Mesendoderm (in vitro differentiated cells): ENCODE data around the gene GTSF1L.

ENCODE experiments used
- DNase-seq: peaks from one replicate; pipeline ENCODE4 v3.0.0; 2013
- H2AK5ac ChIP-seq: 2 replicates; pipeline ENCODE4 v1.6.1; 2013; ENCODE audit warnings: low read length, inconsistent platforms
- H2BK120ac ChIP-seq: 2 replicates; pipeline ENCODE4 v1.6.1; 2013; ENCODE audit warnings: low read depth, mild to moderate bottlenecking, low read length, moderate library complexity, mixed read lengths
- H2BK15ac ChIP-seq: replicated peaks from 2 replicates; pipeline ENCODE4 v1.6.1; 2013; ENCODE audit warnings: low read depth, mild to moderate bottlenecking, moderate library complexity
- H2BK5ac ChIP-seq: 2 replicates; pipeline ENCODE4 v1.6.1; 2013; ENCODE audit warnings: low read length, inconsistent platforms
- H3K18ac ChIP-seq: 2 replicates; pipeline ENCODE4 v1.6.1; 2013; ENCODE audit warnings: mild to moderate bottlenecking, low read length, mixed read lengths
- H3K23ac ChIP-seq: one replicate; pipeline ENCODE4 v1.6.1; 2013; ENCODE audit warnings: low read length
- H3K27ac ChIP-seq: 2 replicates; pipeline ENCODE4 v1.5.1; 2013; ENCODE audit warnings: low read depth, mild to moderate bottlenecking, inconsistent platforms, low read length, moderate library complexity
- H3K27me3 ChIP-seq: 2 replicates; pipeline ENCODE4 v1.6.1; 2013; ENCODE audit warnings: low read length, control low read depth, mild to moderate bottlenecking, inconsistent platforms; ENCODE audit not compliant: insufficient read depth, poor library complexity
- H3K36me3 ChIP-seq: 2 replicates; pipeline ENCODE4 v1.6.1; 2013; ENCODE audit warnings: low read length, inconsistent platforms; ENCODE audit not compliant: control insufficient read depth, insufficient read depth
- H3K4ac ChIP-seq: one replicate; pipeline ENCODE4 v1.6.1; 2013; ENCODE audit warnings: low read depth, mild to moderate bottlenecking, low read length, moderate library complexity
- H3K4me1 ChIP-seq: 2 replicates; pipeline ENCODE4 v1.6.1; 2013; ENCODE audit warnings: low read depth, low read length, inconsistent platforms; ENCODE audit not compliant: control insufficient read depth
- H3K4me2 ChIP-seq: 2 replicates; pipeline ENCODE4 v1.6.1; 2013; ENCODE audit warnings: low read length
- H3K4me3 ChIP-seq: 2 replicates; pipeline ENCODE4 v1.5.1; 2013; ENCODE audit warnings: mild to moderate bottlenecking, low read length
- H3K56ac ChIP-seq: one replicate; pipeline ENCODE4 v1.6.1; 2013; ENCODE audit warnings: low read length
- H3K79me1 ChIP-seq: 2 replicates; pipeline ENCODE4 v1.6.1; 2013; ENCODE audit warnings: low read length, inconsistent platforms
- H3K79me2 ChIP-seq: 2 replicates; pipeline ENCODE4 v1.6.1; 2013; ENCODE audit warnings: mild to moderate bottlenecking, low read length; ENCODE audit not compliant: control insufficient read depth, insufficient read depth
- H3K9ac ChIP-seq: 2 replicates; pipeline ENCODE4 v1.6.1; 2013; ENCODE audit warnings: low read length, inconsistent platforms
- H4K5ac ChIP-seq: one replicate; pipeline ENCODE4 v1.6.1; 2013; ENCODE audit warnings: low read length
- H4K8ac ChIP-seq: one replicate; pipeline ENCODE4 v1.6.1; 2013; ENCODE audit warnings: low read depth, mild to moderate bottlenecking, control low read depth, low read length, moderate library complexity
- WGBS: extraction: QIAGEN DNeasy Blood & Tissue Kit; methylation state at CpG from one replicate; pipeline ENCODE4 v1.1.7; 2013; ENCODE audit warnings: low lambda C conversion rate, missing lambda C conversion rate; ENCODE audit not compliant: insufficient coverage; ENCODE audit errors: extremely low coverage; 5-methylcytosine and 5-hydroxymethylcytosine counted together

Gene GTSF1L

GRCh38 chr20:43744151-43744611 is 17.4 kb upstream of the GTSF1L start:
- Histone ChIP-seq H3K27me3 (no peaks in the 10 kb centered on the region), H3K27ac (no peak overlapping the region), H3K79me2 (no peaks in the 10 kb centered on the region), H3K18ac (no peak overlapping the region), H3K4me2 (peak overlapping the region; percentile 5), H3K4me1 (peaks cover 22% of the 10 kb centered on the region), H4K5ac (no peak overlapping the region), H3K23ac (no peak overlapping the region), H2BK120ac (no peak overlapping the region), H2BK15ac (no peak overlapping the region), H3K56ac (peak overlapping the region; percentile 71), H3K36me3 (no peaks in the 10 kb centered on the region), H3K4ac (no peak overlapping the region), H3K9ac (peak overlapping the region; percentile 13), H2AK5ac (no peak overlapping the region), H3K79me1 (no peaks in the 10 kb centered on the region), H2BK5ac (peak overlapping the region; percentile 27), H4K8ac (no peak overlapping the region), H3K4me3 (no peak overlapping the region)
- no CpG with 5 or more reads among the region's 9 CpGs for WGBS
- DNase-seq = peak; percentile 81

DNA sequence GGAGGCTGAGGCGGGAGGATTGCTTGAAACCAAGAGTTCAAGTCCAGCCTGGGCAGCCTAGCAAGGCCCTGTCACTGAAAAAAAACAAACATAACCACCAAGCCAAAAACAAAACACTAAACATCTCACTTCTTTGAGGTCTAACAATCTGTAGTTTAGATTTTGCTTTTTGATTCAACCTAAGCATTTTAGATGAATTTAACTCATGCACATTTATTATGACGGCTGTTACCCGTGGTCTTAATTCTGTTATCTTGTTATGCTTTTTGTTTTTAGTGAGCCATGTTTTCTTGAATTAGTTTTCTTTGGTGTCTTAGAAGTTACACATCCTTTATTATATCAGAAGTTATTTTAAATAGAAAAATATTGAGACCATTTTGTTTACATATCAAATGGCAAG is 13.8 kb upstream of the GTSF1L start:
- no peak overlapping the region for H3K4me2 ChIP-seq
- H2AK5ac ChIP-seq = no peak overlapping the region
- no peak overlapping the region for H2BK15ac ChIP-seq
- H3K23ac ChIP-seq = no peak overlapping the region
- H3K9ac ChIP-seq = no peak overlapping the region
- no peaks in the 10 kb centered on the region for H3K79me1 ChIP-seq
- H2BK5ac ChIP-seq = no peak overlapping the region
- no peak for DNase-seq
- no peak overlapping the region for H4K8ac ChIP-seq
- H2BK120ac ChIP-seq = no peak overlapping the region
- no peaks in the 10 kb centered on the region for H3K79me2 ChIP-seq
- H3K56ac ChIP-seq = no peak overlapping the region
- no peak overlapping the region for H3K4me3 ChIP-seq
- H3K4ac ChIP-seq = no peak overlapping the region
- H3K4me1 ChIP-seq = peaks cover 13% of the 10 kb centered on the region
- no peak overlapping the region for H3K18ac ChIP-seq
- WGBS = no CpG with 5 or more reads among the region's 3 CpGs
- no peaks in the 10 kb centered on the region for H3K27me3 ChIP-seq
- no peak overlapping the region for H3K27ac ChIP-seq
- no peak overlapping the region for H4K5ac ChIP-seq
- H3K36me3 ChIP-seq = no peaks in the 10 kb centered on the region

- no peak overlapping the region for H3K18ac ChIP-seq
- H4K5ac ChIP-seq = no peak overlapping the region
- H3K4me3 ChIP-seq = no peak overlapping the region
- H3K79me1 ChIP-seq = no peaks in the 10 kb centered on the region
- H4K8ac ChIP-seq = no peak overlapping the region
- no peak overlapping the region for H3K56ac ChIP-seq
- no peaks in the 10 kb centered on the region for H3K27me3 ChIP-seq
- H2BK5ac ChIP-seq = no peak overlapping the region
- no peaks in the 10 kb centered on the region for H3K79me2 ChIP-seq
- H2AK5ac ChIP-seq = no peak overlapping the region
- H3K4me2 ChIP-seq = no peak overlapping the region
- no CpG with 5 or more reads among the region's 9 CpGs for WGBS
- no peak overlapping the region for H3K9ac ChIP-seq
- H3K23ac ChIP-seq = no peak overlapping the region
- H2BK15ac ChIP-seq = no peak overlapping the region
- no peak overlapping the region for H3K27ac ChIP-seq
- H2BK120ac ChIP-seq = no peak overlapping the region
- no peak overlapping the region for H3K4ac ChIP-seq
- no peaks in the 10 kb centered on the region for H3K36me3 ChIP-seq
- H3K4me1 ChIP-seq = peaks cover 7% of the 10 kb centered on the region
- no peak for DNase-seq
These were observed 12.4 kb upstream of the GTSF1L start for GRCh38 chr20:43739148-43739749.

- no peak overlapping the region for H2AK5ac ChIP-seq
- no peak overlapping the region for H3K4ac ChIP-seq
- H4K8ac ChIP-seq = no peak overlapping the region
- WGBS = no CpG with 5 or more reads among the region's 7 CpGs
- no peaks in the 10 kb centered on the region for H3K79me1 ChIP-seq
- H3K27me3 ChIP-seq = no peaks in the 10 kb centered on the region
- H3K27ac ChIP-seq = no peak overlapping the region
- no peak overlapping the region for H3K56ac ChIP-seq
- no peaks in the 10 kb centered on the region for H3K79me2 ChIP-seq
- no peak overlapping the region for H3K18ac ChIP-seq
- H3K4me2 ChIP-seq = no peak overlapping the region
- H3K36me3 ChIP-seq = no peaks in the 10 kb centered on the region
- H3K23ac ChIP-seq = no peak overlapping the region
- no peak for DNase-seq
- no peak overlapping the region for H2BK5ac ChIP-seq
- no peak overlapping the region for H3K9ac ChIP-seq
- H3K4me1 ChIP-seq = no peaks in the 10 kb centered on the region
- H3K4me3 ChIP-seq = no peak overlapping the region
- no peak overlapping the region for H2BK15ac ChIP-seq
- no peak overlapping the region for H2BK120ac ChIP-seq
- H4K5ac ChIP-seq = no peak overlapping the region
These were observed 11.1 kb upstream of the GTSF1L start for GRCh38 chr20:43737925-43738324.

DNA sequence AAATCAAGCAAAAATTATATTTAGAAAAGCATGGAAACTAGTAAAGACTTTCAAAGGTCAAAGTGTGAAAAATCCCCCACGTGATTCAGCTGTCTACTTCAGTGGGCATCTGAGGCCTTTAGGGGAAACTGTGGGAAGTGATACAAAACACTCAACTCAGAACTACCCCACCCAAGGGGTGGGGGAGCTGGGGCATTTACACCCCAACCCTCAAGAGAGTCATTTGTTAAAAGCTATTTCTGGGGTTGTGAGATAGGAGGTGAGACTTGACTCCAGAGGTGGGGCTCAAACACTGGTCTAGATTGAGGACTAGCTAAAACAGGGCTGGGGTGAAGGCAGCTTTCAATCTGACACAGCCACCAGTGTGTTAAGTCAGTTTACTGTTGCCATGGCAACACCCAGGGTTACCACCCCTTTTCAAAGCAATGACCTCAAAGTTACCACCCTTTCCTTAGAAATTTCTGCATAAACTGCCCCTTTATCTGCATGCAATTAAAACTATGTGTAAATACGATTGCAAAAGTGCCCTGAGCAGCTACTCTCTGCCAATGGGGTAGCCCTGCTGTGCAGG is 9.9 kb upstream of the GTSF1L start:
- H3K9ac ChIP-seq = no peak overlapping the region

DNA sequence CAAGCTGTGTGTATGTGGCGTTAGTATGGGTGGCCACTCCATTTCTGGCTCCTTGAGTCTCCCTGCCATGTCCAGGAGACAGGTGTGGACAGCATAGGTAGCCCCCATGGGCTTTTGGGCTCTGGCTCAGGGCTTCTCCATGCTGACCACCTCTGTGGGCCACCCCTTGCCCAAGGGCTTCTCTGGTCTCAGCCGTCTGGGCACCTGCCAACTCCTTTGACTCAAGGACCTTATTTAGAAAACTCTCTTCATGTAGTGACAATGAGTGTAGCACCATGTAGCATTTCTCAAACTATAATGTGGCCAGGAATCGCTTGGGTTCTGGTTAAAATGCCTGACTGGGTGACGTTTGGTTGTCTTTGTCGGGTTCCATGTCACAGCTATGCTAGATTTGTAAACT is 5.1 kb upstream of the GTSF1L start:
- Histone ChIP-seq H3K79me1 (no peaks in the 10 kb centered on the region), H4K5ac (no peak overlapping the region), H3K18ac (no peak overlapping the region), H3K4ac (no peak overlapping the region), H2BK5ac (peak overlapping the region; percentile 18), H3K4me1 (no peaks in the 10 kb centered on the region), H3K56ac (no peak overlapping the region), H3K4me3 (no peak overlapping the region), H2BK120ac (no peak overlapping the region), H3K36me3 (no peaks in the 10 kb centered on the region), H2AK5ac (no peak overlapping the region), H3K27me3 (no peaks in the 10 kb centered on the region), H3K23ac (no peak overlapping the region), H2BK15ac (no peak overlapping the region), H3K4me2 (no peak overlapping the region), H3K27ac (no peak overlapping the region), H3K9ac (no peak overlapping the region), H4K8ac (no peak overlapping the region), H3K79me2 (no peaks in the 10 kb centered on the region)
- no CpG with 5 or more reads among the region's 5 CpGs for WGBS
- DNase-seq = no peak

More for the DNA sequence above, 9.9 kb upstream of the GTSF1L start:
- peak; percentile 94 for DNase-seq
- no peak overlapping the region for H2AK5ac ChIP-seq
- H3K79me2 ChIP-seq = no peaks in the 10 kb centered on the region
- H3K27me3 ChIP-seq = no peaks in the 10 kb centered on the region
- H3K4ac ChIP-seq = no peak overlapping the region
- no peaks in the 10 kb centered on the region for H3K4me1 ChIP-seq
- no peak overlapping the region for H3K4me2 ChIP-seq
- H4K5ac ChIP-seq = no peak overlapping the region
- H4K8ac ChIP-seq = no peak overlapping the region
- H2BK5ac ChIP-seq = no peak overlapping the region
- no peak overlapping the region for H3K18ac ChIP-seq
- H2BK120ac ChIP-seq = no peak overlapping the region
- H3K23ac ChIP-seq = no peak overlapping the region
- H3K36me3 ChIP-seq = no peaks in the 10 kb centered on the region
- no peak overlapping the region for H2BK15ac ChIP-seq
- no peak overlapping the region for H3K27ac ChIP-seq
- H3K56ac ChIP-seq = no peak overlapping the region
- no peak overlapping the region for H3K4me3 ChIP-seq
- no peaks in the 10 kb centered on the region for H3K79me1 ChIP-seq
- WGBS = no CpG with 5 or more reads among the region's 2 CpGs
